Liver (tissue), 9 donors: ENCODE data around the gene FAM151A. TPM values are rescaled to one million over a fixed set of nuclear protein-coding genes. Genes with fewer than 3 reads are reported as not detected.

Experiments
- DNase-seq: peaks from one replicate; pipeline ENCODE4 v3.0.0-alpha.2; 2017; ENCODE audit warnings: low spot score
- H3K27ac ChIP-seq, 2 donors: one replicate each; pipeline ENCODE4 v1.7.0; 2013; ENCODE audit warnings: inconsistent platforms in 2 of 2, low read length in 2 of 2, control low read depth in 1 of 2, low read depth in 1 of 2, mild to moderate bottlenecking in 1 of 2
- H3K27me3 ChIP-seq, 4 donors: one replicate each; pipeline versions ENCODE4 v1.6.1 to v1.7.0; 2013; ENCODE audit warnings: low read length in 3 of 4, inconsistent platforms in 1 of 4, mild to moderate bottlenecking in 1 of 4, moderate library complexity in 1 of 4; ENCODE audit not compliant: control insufficient read depth in 4 of 4, insufficient read depth in 4 of 4
- H3K36me3 ChIP-seq, 4 donors: one replicate each; pipeline versions ENCODE4 v1.6.1 to v1.7.0; 2013; ENCODE audit warnings: low read length in 3 of 4, mild to moderate bottlenecking in 3 of 4, low read depth in 1 of 4, moderate library complexity in 1 of 4; ENCODE audit not compliant: control insufficient read depth in 4 of 4, insufficient read depth in 3 of 4
- H3K4me1 ChIP-seq, 4 donors: one replicate each; pipeline versions ENCODE4 v1.6.1 to v1.7.0; 2013; ENCODE audit warnings: low read length in 3 of 4, mild to moderate bottlenecking in 3 of 4, moderate library complexity in 1 of 4; ENCODE audit not compliant: control insufficient read depth in 4 of 4, insufficient read depth in 4 of 4
- H3K4me3 ChIP-seq, 3 donors: one replicate each; pipeline versions ENCODE4 v1.6.1 to v1.7.0; 2013; ENCODE audit warnings: low read length in 3 of 3, control low read depth in 1 of 3, low read depth in 1 of 3, mild to moderate bottlenecking in 1 of 3
- H3K9ac ChIP-seq, 2 donors: one replicate each; pipeline ENCODE4 v1.7.0; 2013; ENCODE audit warnings: low read length in 2 of 2, mild to moderate bottlenecking in 2 of 2, moderate library complexity in 2 of 2, control low read depth in 1 of 2, low read depth in 1 of 2
- H3K9me3 ChIP-seq, 4 donors: one replicate each; pipeline versions ENCODE4 v1.6.1 to v1.7.0; 2013; ENCODE audit warnings: low read length in 3 of 4; ENCODE audit not compliant: control insufficient read depth in 4 of 4
- EGR1 ChIP-seq, 2 donors: IDR thresholded peaks; 2 replicates each; pipeline ENCODE4 v1.6.1; 2016 to 2018; ENCODE audit warnings: antibody characterized with exemption in 2 of 2, low read depth in 2 of 2
- FOXA1 ChIP-seq: IDR thresholded peaks from 2 replicates; pipeline ENCODE4 v1.6.1; 2016; ENCODE audit warnings: antibody characterized with exemption
- FOXA2 ChIP-seq: IDR thresholded peaks from 2 replicates; pipeline ENCODE4 v1.6.1; 2016; ENCODE audit warnings: antibody characterized with exemption
- GABPA ChIP-seq, 2 donors: IDR thresholded peaks in 1 of 2; conservative IDR thresholded peaks in 1 of 2; 2 replicates each; pipeline ENCODE4 v1.6.1; 2016; ENCODE audit warnings: antibody characterized with exemption in 2 of 2, mild to moderate bottlenecking in 1 of 2, moderate library complexity in 1 of 2
- HNF4A ChIP-seq, 2 donors: conservative IDR thresholded peaks; 2 replicates each; pipeline ENCODE4 v1.6.1; 2016; ENCODE audit warnings: antibody characterized with exemption in 2 of 2, mild to moderate bottlenecking in 2 of 2
- HNF4G ChIP-seq: IDR thresholded peaks from 2 replicates; pipeline ENCODE4 v1.6.1; 2016; ENCODE audit warnings: antibody characterized with exemption
- JUND ChIP-seq, 2 donors: IDR thresholded peaks; 2 replicates each; pipeline ENCODE4 v1.6.1; 2016; ENCODE audit warnings: antibody characterized with exemption in 2 of 2
- NR2F2 ChIP-seq: IDR thresholded peaks from 2 replicates; pipeline ENCODE4 v1.6.1; 2016; ENCODE audit warnings: antibody characterized with exemption
- RAD21 ChIP-seq, 2 donors: IDR thresholded peaks; 2 replicates each; pipeline ENCODE4 v1.6.1; 2016; ENCODE audit warnings: antibody characterized with exemption in 2 of 2, mild to moderate bottlenecking in 2 of 2
- RXRA ChIP-seq, 2 donors: IDR thresholded peaks; 2 replicates each; pipeline ENCODE4 v1.6.1; 2017 to 2018; ENCODE audit warnings: antibody characterized with exemption in 2 of 2, mild to moderate bottlenecking in 1 of 2
- SP1 ChIP-seq: IDR thresholded peaks from 2 replicates; pipeline ENCODE4 v1.6.1; 2018; ENCODE audit warnings: antibody characterized with exemption, mild to moderate bottlenecking
- TAF1 ChIP-seq: conservative IDR thresholded peaks from 2 replicates; pipeline ENCODE4 v1.6.1; 2016; ENCODE audit warnings: antibody characterized with exemption, mild to moderate bottlenecking
- YY1 ChIP-seq: IDR thresholded peaks from 2 replicates; pipeline ENCODE4 v1.6.1; 2016; ENCODE audit warnings: antibody characterized with exemption, mild to moderate bottlenecking
- WGBS: extraction: QIAGEN DNeasy Blood & Tissue Kit; methylation state at CpG from one replicate; pipeline ENCODE4 v1.1.7; 2013; 5-methylcytosine and 5-hydroxymethylcytosine counted together
- polyA plus RNA-seq, 2 donors: library from polyadenylated mRNA; stranded (reverse) in 1 of 2; unstranded in 1 of 2; fragments of 200-250 nt in 1 of 2; fragments of >200 nt in 1 of 2; fragmentation: Nextera tagmentation in 1 of 2; extraction: Ambion mirVana in 1 of 2; gene quantifications; one replicate each; pipeline versions ENCODE4 v1.2.1 to v1.2.3, GENCODE V29; 2013 to 2015
- total RNA-seq, 2 donors: library from RNA; depleted of rRNA; stranded (reverse); fragments of >200 nt; gene quantifications; one replicate each; pipeline ENCODE4 v1.2.3, GENCODE V29; 2014
- TF ChIP-seq, protein P1 (sequence below): fragments of 150-350 bp; IDR thresholded peaks from 2 replicates; pipeline ENCODE4 v1.5.1; 2017; ENCODE audit warnings: improper control_type of control experiment, low read depth, low read length; ENCODE audit not compliant: missing input control
- TF ChIP-seq, protein P2 (sequence below): IDR thresholded peaks from 2 replicates; pipeline ENCODE4 v1.6.1; 2016; ENCODE audit warnings: antibody characterized with exemption, mild to moderate bottlenecking
- TF ChIP-seq, protein P3 (sequence below): IDR thresholded peaks from 2 replicates; pipeline ENCODE4 v1.6.1; 2016; ENCODE audit warnings: antibody characterized with exemption
- TF ChIP-seq, protein P4 (sequence below): IDR thresholded peaks from 2 replicates; pipeline ENCODE4 v1.6.1; 2016; ENCODE audit warnings: antibody characterized with exemption
- TF ChIP-seq, protein P5 (sequence below): IDR thresholded peaks from 2 replicates; pipeline ENCODE4 v1.6.1; 2016; ENCODE audit warnings: antibody characterized with exemption
- donor health status: healthy.
- donor health status: healthy.
- donor health status: healthy.
- donor health status: healthy.
- donor health status: healthy.

Gene FAM151A
- total and polyA plus RNA-seq, 4 donors: 1.5 to 25.1 (median 4.7) TPM

DNA sequence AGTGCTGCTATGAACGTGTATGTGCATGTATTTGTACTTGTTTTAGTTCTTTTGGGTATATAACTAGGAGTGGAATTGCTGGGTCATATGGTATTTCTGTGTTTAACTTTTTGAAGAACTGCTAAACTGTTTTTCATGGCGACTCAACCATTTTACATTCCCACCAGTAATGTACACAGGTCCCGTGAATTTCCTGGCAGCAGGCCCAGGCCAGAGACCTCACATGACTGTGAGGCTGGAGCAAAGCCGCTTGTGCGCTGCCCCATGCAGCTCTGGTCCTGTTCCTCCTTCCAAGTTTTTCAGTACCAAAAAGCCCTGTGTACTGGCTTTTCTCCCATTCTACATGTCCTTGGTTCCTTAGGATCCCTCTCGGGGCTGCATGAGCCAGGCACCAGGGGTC lies 45.7 kb downstream of the FAM151A start:
- no peak overlapping the region for H3K27ac ChIP-seq
- no peaks in the 10 kb centered on the region for H3K36me3 ChIP-seq
- no peaks in the 10 kb centered on the region for H3K9me3 ChIP-seq
- peak; percentile 71 for DNase-seq
- WGBS: 25% methylated on average over 6 of the region's 6 CpGs
- TF ChIP-seq RXRA (IDR thresholded peaks at IDR 0.05): peak; percentile 35 to 39
- TF ChIP-seq YY1: peak; percentile 82
- TF ChIP-seq JUND (IDR thresholded peaks at IDR 0.05): no peak
- TF ChIP-seq FOXA1: no peak
- TF ChIP-seq, protein P1, sequence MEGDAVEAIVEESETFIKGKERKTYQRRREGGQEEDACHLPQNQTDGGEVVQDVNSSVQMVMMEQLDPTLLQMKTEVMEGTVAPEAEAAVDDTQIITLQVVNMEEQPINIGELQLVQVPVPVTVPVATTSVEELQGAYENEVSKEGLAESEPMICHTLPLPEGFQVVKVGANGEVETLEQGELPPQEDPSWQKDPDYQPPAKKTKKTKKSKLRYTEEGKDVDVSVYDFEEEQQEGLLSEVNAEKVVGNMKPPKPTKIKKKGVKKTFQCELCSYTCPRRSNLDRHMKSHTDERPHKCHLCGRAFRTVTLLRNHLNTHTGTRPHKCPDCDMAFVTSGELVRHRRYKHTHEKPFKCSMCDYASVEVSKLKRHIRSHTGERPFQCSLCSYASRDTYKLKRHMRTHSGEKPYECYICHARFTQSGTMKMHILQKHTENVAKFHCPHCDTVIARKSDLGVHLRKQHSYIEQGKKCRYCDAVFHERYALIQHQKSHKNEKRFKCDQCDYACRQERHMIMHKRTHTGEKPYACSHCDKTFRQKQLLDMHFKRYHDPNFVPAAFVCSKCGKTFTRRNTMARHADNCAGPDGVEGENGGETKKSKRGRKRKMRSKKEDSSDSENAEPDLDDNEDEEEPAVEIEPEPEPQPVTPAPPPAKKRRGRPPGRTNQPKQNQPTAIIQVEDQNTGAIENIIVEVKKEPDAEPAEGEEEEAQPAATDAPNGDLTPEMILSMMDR: no peak
- TF ChIP-seq RAD21 (IDR thresholded peaks at IDR 0.05): peak; percentile 8 to 17
- TF ChIP-seq, protein P2, sequence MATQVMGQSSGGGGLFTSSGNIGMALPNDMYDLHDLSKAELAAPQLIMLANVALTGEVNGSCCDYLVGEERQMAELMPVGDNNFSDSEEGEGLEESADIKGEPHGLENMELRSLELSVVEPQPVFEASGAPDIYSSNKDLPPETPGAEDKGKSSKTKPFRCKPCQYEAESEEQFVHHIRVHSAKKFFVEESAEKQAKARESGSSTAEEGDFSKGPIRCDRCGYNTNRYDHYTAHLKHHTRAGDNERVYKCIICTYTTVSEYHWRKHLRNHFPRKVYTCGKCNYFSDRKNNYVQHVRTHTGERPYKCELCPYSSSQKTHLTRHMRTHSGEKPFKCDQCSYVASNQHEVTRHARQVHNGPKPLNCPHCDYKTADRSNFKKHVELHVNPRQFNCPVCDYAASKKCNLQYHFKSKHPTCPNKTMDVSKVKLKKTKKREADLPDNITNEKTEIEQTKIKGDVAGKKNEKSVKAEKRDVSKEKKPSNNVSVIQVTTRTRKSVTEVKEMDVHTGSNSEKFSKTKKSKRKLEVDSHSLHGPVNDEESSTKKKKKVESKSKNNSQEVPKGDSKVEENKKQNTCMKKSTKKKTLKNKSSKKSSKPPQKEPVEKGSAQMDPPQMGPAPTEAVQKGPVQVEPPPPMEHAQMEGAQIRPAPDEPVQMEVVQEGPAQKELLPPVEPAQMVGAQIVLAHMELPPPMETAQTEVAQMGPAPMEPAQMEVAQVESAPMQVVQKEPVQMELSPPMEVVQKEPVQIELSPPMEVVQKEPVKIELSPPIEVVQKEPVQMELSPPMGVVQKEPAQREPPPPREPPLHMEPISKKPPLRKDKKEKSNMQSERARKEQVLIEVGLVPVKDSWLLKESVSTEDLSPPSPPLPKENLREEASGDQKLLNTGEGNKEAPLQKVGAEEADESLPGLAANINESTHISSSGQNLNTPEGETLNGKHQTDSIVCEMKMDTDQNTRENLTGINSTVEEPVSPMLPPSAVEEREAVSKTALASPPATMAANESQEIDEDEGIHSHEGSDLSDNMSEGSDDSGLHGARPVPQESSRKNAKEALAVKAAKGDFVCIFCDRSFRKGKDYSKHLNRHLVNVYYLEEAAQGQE: no peak
- no peak for TF ChIP-seq EGR1 (IDR thresholded peaks at IDR 0.05; ENCODE audit: low read depth in 2 of 2)
- TF ChIP-seq, protein P3, sequence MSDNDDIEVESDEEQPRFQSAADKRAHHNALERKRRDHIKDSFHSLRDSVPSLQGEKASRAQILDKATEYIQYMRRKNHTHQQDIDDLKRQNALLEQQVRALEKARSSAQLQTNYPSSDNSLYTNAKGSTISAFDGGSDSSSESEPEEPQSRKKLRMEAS: no peak
- TF ChIP-seq FOXA2: peak; percentile 19
- no peak for TF ChIP-seq HNF4G
- no peak for TF ChIP-seq TAF1
- no peak for TF ChIP-seq SP1
- TF ChIP-seq GABPA (IDR thresholded peaks at IDR 0.05 in 1 of 2, conservative IDR thresholded peaks at IDR 0.05 in 1 of 2): no peak
- TF ChIP-seq, protein P4, sequence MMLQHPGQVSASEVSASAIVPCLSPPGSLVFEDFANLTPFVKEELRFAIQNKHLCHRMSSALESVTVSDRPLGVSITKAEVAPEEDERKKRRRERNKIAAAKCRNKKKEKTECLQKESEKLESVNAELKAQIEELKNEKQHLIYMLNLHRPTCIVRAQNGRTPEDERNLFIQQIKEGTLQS: no peak
- TF ChIP-seq NR2F2: no peak
- TF ChIP-seq HNF4A (conservative IDR thresholded peaks at IDR 0.05): no peak
- TF ChIP-seq, protein P5, sequence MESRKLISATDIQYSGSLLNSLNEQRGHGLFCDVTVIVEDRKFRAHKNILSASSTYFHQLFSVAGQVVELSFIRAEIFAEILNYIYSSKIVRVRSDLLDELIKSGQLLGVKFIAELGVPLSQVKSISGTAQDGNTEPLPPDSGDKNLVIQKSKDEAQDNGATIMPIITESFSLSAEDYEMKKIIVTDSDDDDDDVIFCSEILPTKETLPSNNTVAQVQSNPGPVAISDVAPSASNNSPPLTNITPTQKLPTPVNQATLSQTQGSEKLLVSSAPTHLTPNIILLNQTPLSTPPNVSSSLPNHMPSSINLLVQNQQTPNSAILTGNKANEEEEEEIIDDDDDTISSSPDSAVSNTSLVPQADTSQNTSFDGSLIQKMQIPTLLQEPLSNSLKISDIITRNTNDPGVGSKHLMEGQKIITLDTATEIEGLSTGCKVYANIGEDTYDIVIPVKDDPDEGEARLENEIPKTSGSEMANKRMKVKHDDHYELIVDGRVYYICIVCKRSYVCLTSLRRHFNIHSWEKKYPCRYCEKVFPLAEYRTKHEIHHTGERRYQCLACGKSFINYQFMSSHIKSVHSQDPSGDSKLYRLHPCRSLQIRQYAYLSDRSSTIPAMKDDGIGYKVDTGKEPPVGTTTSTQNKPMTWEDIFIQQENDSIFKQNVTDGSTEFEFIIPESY: no peak
- H3K4me1 ChIP-seq: peaks cover 3 to 20% (median 12%) of the 10 kb centered on the region in 4 donors
- no peak overlapping the region for H3K9ac ChIP-seq
- no peak overlapping the region for H3K4me3 ChIP-seq
- H3K27me3 ChIP-seq: no peaks in the 10 kb centered on the region
